Testis (tissue), 2 donors: Measurements from ENCODE around the gene RAB11FIP3.

Source experiments
- POLR2A ChIP-seq: fragments of 450-650 bp; IDR thresholded peaks from one replicate; pipeline ENCODE4 v1.6.1; 2017; ENCODE audit warnings: antibody characterized with exemption, mild to moderate bottlenecking, moderate library complexity
- TF ChIP-seq, protein P1 (sequence below), 3 experiments: fragments of 450-650 bp in 2 of 3; fragments of 200-600 bp in 1 of 3; sonication (generic) in 1 of 3; IDR thresholded peaks; one replicate each; pipeline ENCODE4 v1.5.1; 2016 to 2019; ENCODE audit warnings: antibody characterized with exemption in 3 of 3, mild to moderate bottlenecking in 2 of 3, moderate library complexity in 1 of 3

DNA sequence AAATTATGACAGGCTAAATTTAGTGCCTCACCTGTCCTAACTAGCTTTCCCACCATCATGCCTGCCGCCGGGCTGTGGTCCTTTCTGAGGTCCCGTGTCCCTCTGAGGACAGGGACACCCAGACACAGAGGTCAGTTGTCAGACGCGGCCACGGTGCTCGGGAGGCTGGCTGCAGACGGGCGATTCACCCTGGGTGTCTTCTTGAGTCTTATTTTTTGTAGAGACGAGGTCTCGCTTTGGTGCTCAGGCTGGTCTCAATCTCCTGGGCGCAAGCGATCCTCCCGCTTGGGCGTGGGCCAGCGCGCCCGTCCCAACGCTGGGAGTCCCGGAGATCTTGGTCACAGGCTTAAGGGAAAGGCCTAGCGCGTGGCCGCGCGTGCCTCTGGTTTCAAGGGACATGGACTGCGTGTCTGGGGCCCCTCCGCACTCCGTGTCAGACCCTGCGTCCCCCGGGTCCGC is 797 bp upstream of the RAB11FIP3 start:
- TF ChIP-seq, protein P1, sequence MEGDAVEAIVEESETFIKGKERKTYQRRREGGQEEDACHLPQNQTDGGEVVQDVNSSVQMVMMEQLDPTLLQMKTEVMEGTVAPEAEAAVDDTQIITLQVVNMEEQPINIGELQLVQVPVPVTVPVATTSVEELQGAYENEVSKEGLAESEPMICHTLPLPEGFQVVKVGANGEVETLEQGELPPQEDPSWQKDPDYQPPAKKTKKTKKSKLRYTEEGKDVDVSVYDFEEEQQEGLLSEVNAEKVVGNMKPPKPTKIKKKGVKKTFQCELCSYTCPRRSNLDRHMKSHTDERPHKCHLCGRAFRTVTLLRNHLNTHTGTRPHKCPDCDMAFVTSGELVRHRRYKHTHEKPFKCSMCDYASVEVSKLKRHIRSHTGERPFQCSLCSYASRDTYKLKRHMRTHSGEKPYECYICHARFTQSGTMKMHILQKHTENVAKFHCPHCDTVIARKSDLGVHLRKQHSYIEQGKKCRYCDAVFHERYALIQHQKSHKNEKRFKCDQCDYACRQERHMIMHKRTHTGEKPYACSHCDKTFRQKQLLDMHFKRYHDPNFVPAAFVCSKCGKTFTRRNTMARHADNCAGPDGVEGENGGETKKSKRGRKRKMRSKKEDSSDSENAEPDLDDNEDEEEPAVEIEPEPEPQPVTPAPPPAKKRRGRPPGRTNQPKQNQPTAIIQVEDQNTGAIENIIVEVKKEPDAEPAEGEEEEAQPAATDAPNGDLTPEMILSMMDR (IDR thresholded peaks at IDR 0.05) = no peak
- TF ChIP-seq POLR2A = no peak
